Stimulated activated CD8-positive, alpha-beta memory T cell treated with anti-CD3 and anti-CD28 coated beads, Interleukin-7, amount 100 ng/mL, for 48 hours (primary cell): ENCODE results near the gene ASTL.

Experiments
- DNase-seq, 2 donors: peaks; one replicate each; pipeline ENCODE4 v3.0.0-alpha.2; 2020; ENCODE audit warnings: low read depth in 1 of 2; ENCODE audit errors: extremely low read depth in 1 of 2

The ASTL gene

DNA sequence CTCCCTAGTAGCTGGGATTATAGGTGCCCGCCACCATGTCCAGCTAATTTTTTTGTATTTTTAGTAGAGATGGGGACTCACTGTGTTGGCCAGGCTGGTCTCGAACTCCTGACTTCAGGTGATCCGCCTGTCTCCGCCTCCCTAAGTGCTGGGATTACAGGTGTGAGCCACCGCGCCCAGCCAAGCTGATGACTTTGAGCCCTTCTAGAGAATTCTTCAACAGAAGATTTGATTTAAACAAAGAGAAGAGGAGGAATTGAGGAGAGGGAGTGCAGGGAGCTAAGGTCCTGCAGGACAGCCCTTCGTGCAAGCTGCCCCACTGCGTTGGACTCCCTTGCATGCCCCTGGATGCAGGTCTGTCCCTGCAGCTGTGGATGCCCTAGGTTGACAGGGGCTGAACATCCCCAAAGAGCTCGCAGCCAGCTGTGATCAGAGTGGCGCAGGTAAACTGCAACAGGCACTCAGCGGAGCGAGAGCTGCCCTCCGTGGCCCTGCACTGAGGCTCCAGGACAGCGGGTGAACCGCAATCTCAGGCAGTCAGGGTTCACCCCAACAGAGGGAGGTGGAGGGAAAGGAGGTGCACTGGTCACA, 35.6 kb downstream of the ASTL start:
- DNase-seq = no peak

DNA sequence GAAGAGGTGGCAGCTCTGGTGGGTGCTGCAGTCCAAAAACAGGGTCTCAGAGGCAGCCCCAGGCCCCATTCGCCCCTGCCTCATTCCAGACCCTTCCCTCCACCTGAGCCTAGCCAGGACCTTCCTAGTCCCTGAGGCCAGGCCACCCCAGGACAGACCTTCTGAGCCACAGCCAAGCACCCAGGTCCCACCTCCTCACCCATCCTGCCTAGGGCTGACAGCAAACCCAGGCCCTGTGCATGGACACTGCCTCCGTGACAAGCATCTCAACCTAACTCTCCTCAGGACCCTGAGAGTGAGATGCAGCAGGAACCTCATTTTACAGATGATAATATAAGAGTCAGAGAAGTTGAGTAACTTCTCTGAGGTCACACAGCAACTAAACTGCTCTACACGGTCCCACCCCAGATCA, 37.4 kb downstream of the ASTL start:
- DNase-seq = no peak

DNA sequence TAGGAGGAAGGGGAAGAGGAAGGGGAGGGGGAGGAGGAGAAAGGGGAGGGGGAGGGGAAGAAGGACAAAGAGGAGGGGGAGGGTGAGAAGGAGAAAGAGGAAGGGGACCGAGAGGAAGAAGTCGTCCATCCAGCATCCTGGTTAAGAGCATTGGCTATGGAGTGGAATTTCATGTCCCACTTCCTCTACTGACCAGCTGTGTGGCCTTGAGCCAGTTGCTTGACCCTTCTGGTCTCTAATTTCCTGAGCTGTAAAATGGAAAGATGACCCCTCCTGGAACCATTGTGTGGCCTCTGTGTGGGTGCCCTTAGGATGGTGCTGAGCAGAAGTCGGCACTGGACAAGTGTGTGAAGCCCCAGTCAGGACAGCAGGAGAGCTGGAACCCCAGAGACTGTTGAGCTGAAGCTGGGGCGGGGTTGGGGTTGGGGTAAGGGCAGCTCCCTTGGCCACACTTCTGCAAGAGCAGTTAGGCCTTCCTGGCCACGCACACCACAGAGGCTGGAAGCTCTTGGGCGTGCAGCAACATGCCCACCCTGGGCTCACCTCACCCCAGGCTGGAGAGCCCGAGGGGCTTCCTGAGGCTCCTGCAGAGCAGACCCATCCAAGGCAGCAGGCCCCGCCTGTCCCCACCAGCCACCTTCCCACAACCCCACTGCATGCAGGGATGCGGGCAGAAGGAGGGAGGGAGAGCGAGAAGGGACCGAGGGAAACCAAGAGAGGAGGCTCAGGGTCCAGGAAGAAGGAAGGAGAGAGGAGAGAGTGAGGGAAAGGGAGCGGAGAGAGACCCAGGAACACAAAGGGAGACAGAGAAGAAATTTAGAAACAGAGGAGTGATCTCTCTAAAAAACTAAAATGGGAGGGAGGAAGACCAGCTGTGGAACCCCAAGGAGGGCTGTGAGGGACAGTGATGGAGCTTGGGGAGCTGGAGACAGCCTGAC, 38.2 kb downstream of the ASTL start:
- no peak for DNase-seq

DNA sequence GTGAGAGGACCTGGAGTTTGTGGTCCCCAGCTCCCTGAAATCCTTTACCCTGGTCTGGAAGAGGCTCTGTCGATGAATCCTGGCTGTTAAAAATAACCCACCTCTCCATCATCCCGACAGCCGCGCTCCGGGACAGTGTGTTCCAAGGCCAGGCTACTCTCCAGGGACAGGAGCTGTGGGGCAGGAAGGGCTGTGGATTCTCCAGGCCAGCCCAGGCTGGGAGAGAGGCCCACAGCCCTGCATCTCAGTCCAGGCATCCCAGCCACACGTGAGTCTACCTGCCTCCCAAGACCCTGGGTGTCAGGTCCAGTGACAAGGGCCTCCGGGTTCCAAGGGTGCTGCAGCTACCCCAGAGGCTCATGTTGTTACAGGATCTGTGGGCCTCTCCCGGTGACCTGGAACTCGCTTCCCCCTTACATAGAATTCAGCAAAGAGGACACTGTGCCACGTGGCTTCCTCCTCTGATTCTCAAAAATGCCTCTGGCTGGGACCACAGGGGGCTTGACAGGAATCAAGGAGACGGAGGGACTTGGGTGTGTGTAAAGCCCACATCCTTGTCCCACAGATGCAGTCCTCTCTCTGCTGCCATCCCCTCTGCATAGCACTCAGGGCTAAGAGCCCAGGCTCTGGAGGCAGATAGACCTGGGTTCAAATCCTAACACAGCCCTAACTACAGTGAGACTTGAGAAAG, 39.3 kb downstream of the ASTL start:
- DNase-seq = no peak

DNA sequence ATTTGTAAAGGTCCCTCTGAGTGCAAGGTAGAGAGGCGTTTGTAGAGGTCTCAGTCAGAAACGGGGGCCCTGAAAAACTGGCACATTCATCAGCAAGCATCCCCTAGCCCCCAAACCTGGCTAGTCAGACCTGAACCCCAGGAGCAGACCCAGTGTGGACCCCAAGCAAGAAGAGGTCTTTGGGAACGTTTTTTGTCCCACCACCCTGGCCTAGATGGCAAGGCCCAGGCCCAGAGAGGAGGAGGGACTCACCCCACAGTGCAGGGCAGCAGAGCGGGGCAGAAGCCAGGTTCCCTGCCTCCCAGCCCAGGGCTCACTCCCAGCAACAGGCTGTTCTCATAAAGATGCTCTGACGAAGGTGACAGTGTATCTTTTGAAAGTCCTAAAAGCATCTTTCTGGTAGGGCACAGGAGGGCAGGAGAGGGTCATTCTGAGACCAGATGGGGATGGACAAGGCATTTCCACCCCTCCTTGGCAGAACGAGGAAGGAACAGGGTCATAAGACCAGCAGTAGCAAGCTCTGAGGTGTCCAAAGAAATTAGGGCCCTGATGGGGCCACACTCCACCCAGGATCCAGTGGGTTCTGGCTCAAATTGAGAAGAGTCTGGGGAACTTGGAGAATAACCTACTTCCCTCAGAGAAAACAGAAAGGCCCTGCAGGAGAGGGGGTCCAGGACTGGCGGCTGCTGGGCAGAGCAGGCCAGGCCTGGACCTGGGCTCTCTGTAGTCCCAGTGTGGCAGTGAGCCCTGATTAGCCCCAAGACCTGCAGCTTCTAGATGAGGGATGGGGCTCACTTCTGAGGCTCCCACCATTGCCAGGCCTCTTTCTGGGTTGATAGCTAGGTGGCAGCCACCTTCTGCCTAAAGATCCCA, 40.1 kb downstream of the ASTL start:
- DNase-seq = no peak

DNA sequence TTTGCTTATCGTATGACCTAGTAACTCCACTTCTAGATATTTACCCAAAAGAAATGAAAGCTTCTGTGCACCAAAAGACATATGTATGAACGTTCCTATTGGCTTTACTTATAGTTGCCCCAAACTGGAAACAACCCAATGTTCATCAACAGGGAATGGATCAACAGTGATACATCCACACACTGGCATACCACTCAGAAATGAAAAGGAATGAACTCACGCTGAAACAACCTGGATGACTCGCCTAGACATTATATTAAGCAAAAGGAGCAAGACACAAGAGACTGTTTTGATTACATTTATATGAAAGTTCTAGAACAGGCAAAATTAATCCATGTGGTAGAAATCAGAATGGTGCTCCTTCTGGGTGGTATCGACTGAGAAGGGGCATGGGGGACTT, 40.9 kb downstream of the ASTL start:
- no peak for DNase-seq

DNA sequence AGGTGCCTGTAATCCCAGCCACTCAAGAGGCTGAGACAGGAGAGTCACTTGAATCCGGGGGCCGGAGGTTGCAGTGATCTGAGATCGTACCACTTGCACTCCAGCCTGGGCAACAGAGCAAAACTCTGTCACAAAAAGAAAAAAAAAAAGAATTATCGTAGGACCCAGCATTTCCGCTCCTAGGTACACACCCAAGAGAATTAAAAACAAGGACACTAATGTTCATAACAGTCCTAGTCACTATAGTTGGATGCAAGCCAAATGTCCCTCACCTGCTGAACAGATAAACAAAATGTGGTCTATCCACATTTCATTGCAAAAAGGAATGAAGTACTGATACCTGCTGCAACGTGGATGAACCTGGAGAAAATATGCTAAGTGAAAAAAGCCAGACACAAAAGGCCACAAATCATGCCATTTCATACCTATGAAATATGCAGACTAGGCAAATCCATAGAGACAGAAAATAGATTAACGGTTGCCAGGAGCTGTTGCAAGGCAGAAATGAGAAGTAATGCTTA, 43.1 kb downstream of the ASTL start:
- DNase-seq = no peak

DNA sequence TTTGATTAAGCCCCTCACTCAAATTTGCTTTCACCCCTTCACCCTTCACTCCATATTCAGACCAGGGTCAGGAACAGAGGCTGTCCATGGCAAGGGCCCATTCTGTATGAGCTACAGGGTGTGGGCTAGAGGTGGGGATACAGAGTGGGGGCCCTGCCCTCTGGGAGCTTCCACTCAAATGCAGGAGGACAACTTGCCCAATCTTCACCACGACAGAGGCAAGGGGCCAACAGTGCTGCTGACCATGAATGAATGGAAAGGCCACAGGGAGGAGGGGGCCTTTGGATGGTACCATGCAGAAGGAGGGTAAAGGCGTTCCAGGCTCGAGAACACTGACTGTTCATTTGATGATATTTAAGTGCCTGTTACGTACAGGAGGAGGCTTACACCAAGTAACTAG, 44.8 kb downstream of the ASTL start:
- no peak for DNase-seq

DNA sequence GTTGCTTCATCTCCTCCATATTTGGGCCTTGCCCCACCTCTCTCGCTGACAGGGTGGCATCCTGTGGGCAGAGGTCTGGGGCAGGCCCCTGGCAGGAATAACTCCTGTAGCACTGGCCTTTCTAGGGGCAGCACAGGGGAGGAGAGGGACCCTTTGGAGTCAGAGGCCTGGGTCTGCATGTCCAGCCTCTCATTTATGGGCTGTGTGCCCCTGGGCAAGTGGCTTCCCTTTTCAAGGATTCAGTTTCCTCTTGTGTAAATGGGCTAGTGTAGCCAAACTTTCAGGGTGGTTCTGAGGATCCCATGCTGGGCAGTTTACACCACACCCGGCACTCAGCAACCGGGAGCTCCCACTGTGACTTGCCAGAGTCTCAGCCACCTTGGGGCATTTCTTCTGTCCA, 45.4 kb downstream of the ASTL start:
- DNase-seq = no peak

DNA sequence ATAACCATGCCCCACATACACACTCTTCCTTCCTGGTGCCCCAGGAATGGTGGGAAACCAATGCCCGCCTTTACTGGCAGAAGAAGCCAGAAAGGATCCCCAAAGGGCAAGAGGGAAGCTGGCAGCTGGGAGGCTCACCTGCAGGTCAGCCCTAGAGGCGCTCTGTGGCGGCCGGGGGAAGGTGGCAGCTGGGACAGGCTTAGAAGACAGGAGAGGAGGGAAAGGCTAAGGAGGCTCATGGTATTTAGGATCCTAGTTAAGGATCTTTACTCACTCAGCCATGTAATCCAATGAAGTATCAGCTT, 45.8 kb downstream of the ASTL start:
- no peak for DNase-seq

DNA sequence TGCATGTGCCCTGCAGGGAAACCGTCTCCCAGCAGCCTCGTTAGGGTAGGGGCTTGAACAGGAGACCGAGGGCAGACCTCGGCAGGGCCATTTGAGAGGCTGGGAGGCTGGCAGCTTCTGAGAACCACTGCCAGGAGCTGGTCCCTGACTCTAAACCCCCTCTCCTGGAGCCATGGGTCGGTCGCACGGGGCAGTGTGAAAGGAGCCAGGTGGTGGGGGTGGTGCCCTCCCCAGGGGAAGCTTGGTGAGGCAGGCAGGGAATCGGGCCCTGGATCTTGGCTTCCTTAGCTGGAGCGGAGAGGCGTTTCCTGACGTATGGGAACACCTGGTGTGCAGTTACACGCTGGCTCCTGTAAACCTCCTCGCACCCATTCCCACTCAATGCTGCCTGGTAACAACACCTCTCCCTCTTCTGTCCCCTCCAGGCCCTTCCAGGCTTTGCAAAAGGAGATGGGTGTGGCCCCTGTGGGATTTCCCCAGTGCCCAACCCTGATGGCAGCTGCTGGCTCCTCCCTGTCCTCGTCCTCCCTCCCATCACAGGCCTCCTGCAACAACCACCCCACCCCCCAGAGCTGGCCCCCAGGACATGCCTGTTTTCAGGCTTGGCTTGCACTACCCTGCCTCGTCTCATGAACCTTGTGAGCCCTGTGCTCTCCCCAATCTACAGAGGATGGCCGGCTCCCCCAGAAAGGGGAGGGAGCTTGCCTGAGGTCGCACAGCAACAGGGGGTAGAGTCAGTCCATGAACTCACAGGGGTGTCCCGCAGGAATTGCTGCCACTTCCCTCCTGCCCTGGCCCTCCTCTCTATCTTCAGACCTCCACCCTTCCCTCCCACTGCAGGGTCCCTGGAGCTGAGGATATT, 46.4 kb downstream of the ASTL start:
- no peak for DNase-seq

DNA sequence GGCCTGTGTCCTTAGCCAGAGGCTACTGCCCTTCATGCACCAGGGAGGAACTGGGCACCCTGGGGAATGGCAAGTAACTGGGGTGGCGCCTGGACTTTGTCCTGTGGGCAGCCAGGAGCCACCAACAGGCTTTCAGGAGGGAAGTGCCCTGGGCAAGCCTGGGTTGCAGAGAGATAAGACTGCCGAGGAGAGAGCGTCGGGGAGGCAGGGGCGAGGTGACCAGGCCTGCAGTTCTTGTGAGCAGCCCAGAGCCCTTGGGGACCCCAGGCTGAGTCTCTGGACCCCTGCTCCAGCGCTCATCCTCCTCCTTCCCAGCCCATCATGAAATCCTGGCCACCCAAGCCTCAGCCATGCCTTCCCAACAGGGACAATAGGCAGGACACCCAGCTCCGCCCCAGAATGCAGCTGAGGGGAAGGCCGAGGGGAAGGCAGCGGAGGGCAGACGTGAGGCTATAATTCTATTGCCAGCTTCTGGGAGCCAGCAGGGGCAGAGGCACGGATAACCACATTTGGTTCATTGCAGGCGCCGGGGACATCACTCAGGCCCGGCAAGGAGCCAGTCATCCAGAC, 47.1 kb downstream of the ASTL start:
- no peak for DNase-seq

DNA sequence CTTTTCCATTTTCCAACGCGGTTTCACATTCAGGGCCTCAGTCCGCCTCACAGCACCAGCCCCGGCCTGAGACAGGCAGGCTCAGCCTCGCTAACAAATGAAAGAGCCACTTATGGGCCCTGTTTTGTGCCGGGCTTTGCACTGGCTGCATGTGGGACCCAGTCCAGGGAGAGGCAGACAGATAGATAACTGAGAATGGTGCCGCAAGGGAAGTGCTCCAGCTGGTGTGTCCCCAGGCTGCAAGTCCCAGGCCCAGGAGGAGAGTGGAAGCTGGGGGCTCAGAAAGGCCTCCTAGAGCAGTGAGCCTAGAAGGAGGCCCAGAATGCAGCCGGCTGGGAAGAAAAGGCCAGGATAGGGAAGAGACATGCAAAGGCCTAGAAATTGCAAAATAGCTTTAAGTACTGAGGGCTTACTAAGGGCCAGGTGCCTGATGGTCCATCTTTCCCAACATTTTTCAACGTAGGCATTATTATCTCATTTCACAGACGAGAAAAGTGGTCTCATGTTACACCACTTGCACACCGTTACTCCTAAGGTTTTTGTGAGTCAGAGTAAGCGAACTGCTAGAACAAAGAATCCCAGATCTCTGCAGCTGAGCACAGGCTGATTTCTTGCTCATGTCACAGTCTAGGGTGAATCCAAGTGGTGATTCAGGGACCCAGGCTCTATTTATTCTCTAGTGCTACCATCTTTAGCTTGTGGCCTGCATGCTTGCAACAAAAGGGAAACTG, 47.9 kb downstream of the ASTL start:
- DNase-seq = no peak

DNA sequence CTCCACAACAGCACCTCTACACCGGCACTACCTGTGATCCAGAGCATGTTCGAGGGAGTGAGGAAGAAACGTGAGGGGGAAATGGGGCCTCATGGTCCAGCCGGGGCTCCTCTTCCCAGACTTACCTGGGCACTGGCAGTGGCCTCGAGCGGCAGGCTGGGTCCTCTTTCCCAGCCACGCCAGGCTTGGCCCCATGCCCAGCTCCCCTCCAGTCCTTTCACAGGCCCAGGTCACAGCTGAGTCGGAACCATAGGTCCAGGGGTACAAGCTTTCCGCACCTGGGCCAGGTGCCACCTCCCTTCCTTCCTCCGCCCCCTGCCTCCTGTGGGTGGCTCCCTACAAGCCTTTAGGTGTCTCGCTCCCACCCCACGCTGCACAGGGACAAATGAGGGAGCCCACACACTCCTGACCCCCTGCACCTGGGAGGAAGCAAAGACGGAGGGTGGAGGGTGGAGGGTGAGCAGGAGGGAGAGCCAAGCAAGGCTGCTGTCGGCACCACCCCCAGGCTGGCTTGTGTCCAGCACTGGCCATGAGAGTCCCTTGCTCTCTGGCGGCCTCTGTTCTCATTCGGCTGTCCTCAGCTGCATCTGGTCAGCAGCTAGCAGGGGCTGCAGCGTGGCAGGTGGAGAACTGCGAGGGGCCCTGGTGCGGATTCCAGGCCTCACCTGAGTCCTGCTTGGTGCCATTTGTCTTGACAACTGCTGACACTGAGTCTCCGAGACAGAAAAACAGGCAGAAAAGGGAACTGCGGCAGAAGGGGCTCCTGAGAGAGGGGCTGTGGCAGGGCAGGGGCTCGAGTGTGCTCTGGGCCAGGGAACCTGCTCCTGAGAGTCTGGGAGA, 48.7 kb downstream of the ASTL start:
- no peak for DNase-seq

DNA sequence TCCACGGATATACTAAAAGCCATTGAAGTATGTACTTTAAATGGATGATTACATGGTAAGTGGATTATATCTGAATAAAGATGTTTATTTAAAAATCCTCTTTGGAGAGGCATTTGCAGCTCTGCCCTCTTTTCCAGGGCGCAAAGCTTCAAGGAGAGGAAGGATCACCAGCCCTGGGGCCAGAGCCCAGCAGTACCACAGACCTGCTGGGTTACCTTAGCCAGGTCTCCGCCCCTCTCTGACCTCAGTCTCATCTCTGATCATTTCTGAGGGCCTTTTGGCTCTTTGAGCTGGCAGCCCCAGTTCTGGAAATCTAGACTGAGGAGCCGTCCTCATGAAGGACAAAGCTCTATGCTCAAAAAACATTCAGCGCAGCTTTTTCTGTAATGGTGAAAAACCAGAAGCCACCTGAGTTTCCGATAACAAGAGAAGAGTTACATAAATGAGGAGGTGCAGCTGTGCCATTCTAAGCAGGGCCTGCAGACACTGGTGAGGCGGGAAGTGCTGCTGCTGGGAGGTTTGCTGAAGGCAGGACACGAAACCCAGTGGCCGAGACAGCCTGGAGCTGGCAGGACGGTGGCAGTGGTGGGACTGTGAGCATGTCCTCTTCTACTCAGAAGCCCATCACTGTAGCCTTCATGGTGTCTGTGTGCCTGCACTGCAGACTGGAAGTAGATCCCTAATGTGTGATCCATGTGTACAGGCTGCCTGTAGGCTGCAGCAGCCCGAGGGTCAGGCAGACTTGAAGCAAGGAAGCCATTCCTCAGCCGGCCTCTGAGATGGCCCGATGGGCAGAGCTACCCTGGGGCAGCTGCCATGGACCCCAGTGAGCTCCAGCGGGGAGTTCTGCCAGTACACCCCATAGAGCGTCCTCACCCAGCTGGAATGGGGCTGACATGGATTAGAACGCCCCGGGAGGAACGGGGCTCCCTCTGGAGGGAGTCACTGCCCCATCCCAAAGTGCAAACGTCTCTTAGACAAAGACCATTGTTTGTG, 49.7 kb downstream of the ASTL start:
- DNase-seq = no peak

DNA sequence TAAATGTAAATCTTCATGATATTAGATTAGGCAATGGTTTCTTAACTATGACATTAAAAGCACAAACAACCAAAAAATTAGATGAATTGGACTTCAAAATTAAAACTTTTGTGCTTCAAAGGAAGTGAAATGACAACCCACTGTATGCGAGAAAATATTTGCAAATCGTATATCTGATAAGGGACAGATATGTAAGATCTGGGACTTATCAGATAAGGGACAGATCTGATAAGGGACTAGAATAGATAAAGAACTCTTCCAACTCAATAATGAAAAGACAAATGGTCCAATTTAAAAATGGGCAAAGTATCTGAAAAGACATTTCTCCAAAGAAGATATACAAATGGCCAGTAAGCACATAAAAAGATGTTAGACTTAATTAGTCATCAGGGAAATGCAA, 51.2 kb downstream of the ASTL start:
- no peak for DNase-seq
